ENCODE measurements around the gene OTOG. TPM values are rescaled to one million over a fixed set of nuclear protein-coding genes. Genes with fewer than 3 reads are reported as not detected.

OTOG gene
- total and polyA plus RNA-seq, 2 donors (not counting 3 experiments of a cell fraction or from before 2014, with no cell fraction given) = not detected

GRCh38 chr11:17640493-17641164, 93.6 kb downstream of the OTOG start:
- no peaks in the 10 kb centered on the region for H3K79me2 ChIP-seq (ENCODE audit: control insufficient read depth, insufficient read depth, low read length)
- DNase-seq (ENCODE audit: low read depth, low spot score) = no peak
- H3K27ac ChIP-seq (ENCODE audit: insufficient read depth, low read depth, low read length) = no peak overlapping the region
- TF ChIP-seq GATA2 (IDR thresholded peaks at IDR 0.05; ENCODE audit: insufficient read depth, insufficient read length, low read depth, low read length) (no peak), MAX (IDR thresholded peaks at IDR 0.05; ENCODE audit: insufficient read depth, insufficient read length) (no peak), POLR2A (IDR thresholded peaks at IDR 0.05; ENCODE audit: low read depth, low read length) (no peak), CTCF (IDR thresholded peaks at IDR 0.05; ENCODE audit: extremely low read depth in 1 of 2, insufficient read depth in 1 of 2, low read depth in 1 of 2, low read length in 2 of 2) (no peak), POLR2AphosphoS5 (IDR thresholded peaks at IDR 0.05; ENCODE audit: insufficient read depth, low read depth, low read length) (no peak), JUN (IDR thresholded peaks at IDR 0.05; ENCODE audit: borderline replicate concordance, insufficient read depth, insufficient read length, low read depth) (no peak), EZH2 (IDR thresholded peaks at IDR 0.05; ENCODE audit: borderline replicate concordance, low read depth, low read length, severe bottlenecking) (no peak), FOS (IDR thresholded peaks at IDR 0.05; ENCODE audit: borderline replicate concordance, insufficient read depth, low read length) (no peak), MYC (IDR thresholded peaks at IDR 0.05; ENCODE audit: low read depth, low read length) (no peak)
- intact Hi-C loops (cut with micrococcal nuclease) (no loop called here), dilution Hi-C loops (cut with MboI; ENCODE audit: extremely low pct_ligation_motif_present, low sequenced_read_pairs) (no loop called here)
- peaks cover 0 to 2% of the 10 kb centered on the region in 2 experiments for H3K27me3 ChIP-seq (ENCODE audit: control insufficient read depth in 2 of 2, insufficient read depth in 2 of 2, low read length in 2 of 2)
- ChIA-PET POLR2A (no interaction called here), CTCF (interaction anchor here (0.7 kb wide), 1 partner anchor 10 kb away, joined by 3 read pairs; no protein-coding TSS in a partner anchor)
- H3K9me3 ChIP-seq (replicated peaks; ENCODE audit: control insufficient read depth, insufficient read depth, low read length) = no peaks in the 10 kb centered on the region
- H3K9me1 ChIP-seq (replicated peaks; ENCODE audit: control insufficient read depth, extremely low read depth, insufficient read depth, low read length) = no peaks in the 10 kb centered on the region
- no peak overlapping the region for H3K4me2 ChIP-seq (ENCODE audit: insufficient read depth, low read length)
- FAIRE-seq = no peak
- no peak overlapping the region for H3K4me3 ChIP-seq (replicated peaks in 1 of 3; ENCODE audit: insufficient read depth in 1 of 3, low read depth in 1 of 3, low read length in 3 of 3)
- H3K9ac ChIP-seq (replicated peaks; ENCODE audit: extremely low read depth, insufficient read depth, low read length) = no peak overlapping the region
- no peak overlapping the region for H2AFZ ChIP-seq (ENCODE audit: low read depth, low read length)
- H3K36me3 ChIP-seq (ENCODE audit: control insufficient read depth in 2 of 2, extremely low read depth in 1 of 2, insufficient read depth in 2 of 2, low read length in 2 of 2) = no peaks in the 10 kb centered on the region
- H3K4me1 ChIP-seq (ENCODE audit: control insufficient read depth, extremely low read depth, insufficient read depth, low read length) = no peaks in the 10 kb centered on the region
- no peaks in the 10 kb centered on the region for H4K20me1 ChIP-seq (replicated peaks; ENCODE audit: control insufficient read depth, extremely low read depth, insufficient read depth, low read length)
- BruUV-seq (replicated peaks) = no TSS peak

Data from endothelial cell of umbilical vein (primary cell).